Skeletal muscle tissue (tissue), 4 donors: Measurements from ENCODE around the gene C19orf81. TPM values are rescaled to one million over a fixed set of nuclear protein-coding genes. Genes with fewer than 3 reads are reported as not detected.

Source experiments
- H3K27ac ChIP-seq: one replicate; pipeline ENCODE4 v1.7.0; 2013; ENCODE audit warnings: mild to moderate bottlenecking, low read depth, low read length, inconsistent platforms
- H3K27me3 ChIP-seq, 3 donors: one replicate each; pipeline ENCODE4 v1.7.0; 2013; ENCODE audit warnings: low read length in 3 of 3; ENCODE audit not compliant: control insufficient read depth in 3 of 3, insufficient read depth in 3 of 3
- H3K36me3 ChIP-seq, 3 donors: one replicate each; pipeline ENCODE4 v1.7.0; 2013; ENCODE audit warnings: low read length in 3 of 3; ENCODE audit not compliant: control insufficient read depth in 3 of 3, insufficient read depth in 3 of 3
- H3K4me1 ChIP-seq, 3 donors: one replicate each; pipeline ENCODE4 v1.7.0; 2013; ENCODE audit warnings: low read length in 3 of 3, mild to moderate bottlenecking in 3 of 3; ENCODE audit not compliant: control insufficient read depth in 3 of 3, insufficient read depth in 3 of 3
- H3K4me3 ChIP-seq, 3 donors: one replicate each; pipeline ENCODE4 v1.7.0; 2013; ENCODE audit warnings: low read length in 3 of 3
- H3K9ac ChIP-seq, 3 donors: one replicate each; pipeline ENCODE4 v1.7.0; 2013; ENCODE audit warnings: low read length in 3 of 3, mild to moderate bottlenecking in 3 of 3, moderate library complexity in 2 of 3, low read depth in 1 of 3
- H3K9me3 ChIP-seq, 3 donors: one replicate each; pipeline ENCODE4 v1.7.0; 2013; ENCODE audit warnings: low read length in 3 of 3; ENCODE audit not compliant: control insufficient read depth in 3 of 3
- total RNA-seq: library from RNA; depleted of rRNA; stranded (reverse); fragments of >200 nt; gene quantifications from one replicate; pipeline ENCODE4 v1.2.3, GENCODE V29; 2014
- donor health status: Osteomylitis.

The C19orf81 gene
- total RNA-seq, 1 donor from 2014 or later = not detected

- H3K36me3 ChIP-seq = no peaks in the 10 kb centered on the region
- H3K9me3 ChIP-seq = no peaks in the 10 kb centered on the region
- no peak overlapping the region for H3K9ac ChIP-seq
- H3K27ac ChIP-seq = no peak overlapping the region
- H3K4me1 ChIP-seq = no peaks in the 10 kb centered on the region
- no peak overlapping the region for H3K4me3 ChIP-seq
- peaks cover 12 to 34% (median 26%) of the 10 kb centered on the region in 3 donors for H3K27me3 ChIP-seq
Observed at GRCh38 chr19:50706387-50706786, 57.1 kb downstream of the C19orf81 start.

GRCh38 chr19:50708179-50708879, 59.1 kb downstream of the C19orf81 start:
- H3K9ac ChIP-seq = no peak overlapping the region
- no peak overlapping the region for H3K27ac ChIP-seq
- H3K4me1 ChIP-seq = no peaks in the 10 kb centered on the region
- H3K9me3 ChIP-seq = no peaks in the 10 kb centered on the region
- H3K4me3 ChIP-seq = no peak overlapping the region
- H3K27me3 ChIP-seq = peaks cover 8 to 28% (median 18%) of the 10 kb centered on the region in 3 donors
- H3K36me3 ChIP-seq = no peaks in the 10 kb centered on the region

Other genes starting within 250 kb of the C19orf81 start
- under 0.01 TPM for gene SPIB, start 230.5 kb upstream of the C19orf81 start, total RNA-seq
- gene MYBPC2, start 216.6 kb upstream of the C19orf81 start, total RNA-seq = 119 TPM
- gene EMC10, start 172.9 kb upstream of the C19orf81 start, total RNA-seq = 29.2 TPM
- gene GARIN5A, start 172.6 kb upstream of the C19orf81 start, total RNA-seq = 0.52 TPM
- gene JOSD2, start 138.3 kb upstream of the C19orf81 start, total RNA-seq = 13.0 TPM
- gene ASPDH, start 135.5 kb upstream of the C19orf81 start, total RNA-seq = not detected
- gene LRRC4B, start 81.0 kb upstream of the C19orf81 start, total RNA-seq = 5.2 TPM
- not detected for gene SYT3, start 9.6 kb upstream of the C19orf81 start, total RNA-seq
- 6.8 TPM for gene SHANK1, start 70.4 kb downstream of the C19orf81 start, total RNA-seq
- 11.5 TPM for gene CLEC11A, start 73.9 kb downstream of the C19orf81 start, total RNA-seq
- gene GPR32, start 121.0 kb downstream of the C19orf81 start, total RNA-seq = not detected
- not detected for gene ACP4, start 141.0 kb downstream of the C19orf81 start, total RNA-seq
- gene KLK1, start 174.3 kb downstream of the C19orf81 start, total RNA-seq = not detected
- gene KLK15, start 184.1 kb downstream of the C19orf81 start, total RNA-seq = not detected
- gene KLK3, start 205.5 kb downstream of the C19orf81 start, total RNA-seq = not detected
- gene KLK2, start 224.0 kb downstream of the C19orf81 start, total RNA-seq = not detected